Breast epithelium (tissue), 3 donors: ENCODE measurements around the gene EP400.
A peak's percentile ranks its signal among the peaks of the same experiment; 100 is the strongest.

Experiments
- POLR2A ChIP-seq: fragments of 450-650 bp; IDR thresholded peaks from one replicate; pipeline ENCODE4 v1.6.1; 2016; ENCODE audit warnings: antibody characterized with exemption, mild to moderate bottlenecking, moderate library complexity
- POLR2AphosphoS5 ChIP-seq, 3 donors: sonication (generic); formaldehyde crosslinking; IDR thresholded peaks; one replicate each; pipeline ENCODE4 v1.6.1; 2017; ENCODE audit warnings: antibody characterized with exemption in 3 of 3
- TF ChIP-seq, protein P1 (sequence below), 3 donors: fragments of 450-650 bp; IDR thresholded peaks; one replicate each; pipeline ENCODE4 v1.5.1; 2016 to 2017; ENCODE audit warnings: antibody characterized with exemption in 3 of 3, mild to moderate bottlenecking in 3 of 3, moderate library complexity in 3 of 3

DNA sequence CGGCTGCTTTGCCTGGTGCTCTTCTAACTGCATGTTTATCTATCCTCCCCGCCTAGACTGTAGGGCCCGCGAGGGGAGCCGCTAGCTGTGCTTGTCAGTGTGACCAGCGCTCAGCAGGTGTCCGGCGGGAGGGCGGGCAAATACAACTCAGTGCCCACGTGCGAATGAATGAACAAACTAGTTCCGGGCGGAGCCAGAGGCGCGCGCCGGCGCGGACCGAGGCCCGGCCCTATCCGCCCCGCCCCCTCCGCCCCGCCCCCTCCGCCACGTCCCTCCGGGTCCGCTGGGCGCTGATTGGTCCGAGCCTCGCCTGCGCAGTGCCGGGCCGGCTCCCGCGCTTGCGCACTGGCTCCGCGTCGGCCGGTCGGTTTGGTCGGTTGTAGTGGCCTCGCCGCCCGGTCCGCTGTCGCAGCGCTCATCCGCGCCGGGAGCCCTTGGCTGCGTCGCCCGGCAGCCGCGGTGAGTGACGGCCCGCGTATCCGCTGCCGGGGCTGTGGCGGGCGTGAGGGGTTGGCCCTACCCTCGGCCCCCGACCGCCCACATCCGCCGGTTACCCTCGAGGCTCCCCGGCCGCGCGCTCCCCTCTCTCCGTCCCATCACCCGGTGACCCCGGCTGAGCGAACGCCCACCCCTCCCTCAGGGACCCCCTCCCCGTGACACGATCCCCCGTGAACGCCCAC lies 134.3 kb downstream of the EP400 start:
- TF ChIP-seq POLR2AphosphoS5 (IDR thresholded peaks at IDR 0.05) (peak in 2 of 3 donors; percentile 65 to 82), POLR2A (peak; percentile 27)
- TF ChIP-seq, protein P1, sequence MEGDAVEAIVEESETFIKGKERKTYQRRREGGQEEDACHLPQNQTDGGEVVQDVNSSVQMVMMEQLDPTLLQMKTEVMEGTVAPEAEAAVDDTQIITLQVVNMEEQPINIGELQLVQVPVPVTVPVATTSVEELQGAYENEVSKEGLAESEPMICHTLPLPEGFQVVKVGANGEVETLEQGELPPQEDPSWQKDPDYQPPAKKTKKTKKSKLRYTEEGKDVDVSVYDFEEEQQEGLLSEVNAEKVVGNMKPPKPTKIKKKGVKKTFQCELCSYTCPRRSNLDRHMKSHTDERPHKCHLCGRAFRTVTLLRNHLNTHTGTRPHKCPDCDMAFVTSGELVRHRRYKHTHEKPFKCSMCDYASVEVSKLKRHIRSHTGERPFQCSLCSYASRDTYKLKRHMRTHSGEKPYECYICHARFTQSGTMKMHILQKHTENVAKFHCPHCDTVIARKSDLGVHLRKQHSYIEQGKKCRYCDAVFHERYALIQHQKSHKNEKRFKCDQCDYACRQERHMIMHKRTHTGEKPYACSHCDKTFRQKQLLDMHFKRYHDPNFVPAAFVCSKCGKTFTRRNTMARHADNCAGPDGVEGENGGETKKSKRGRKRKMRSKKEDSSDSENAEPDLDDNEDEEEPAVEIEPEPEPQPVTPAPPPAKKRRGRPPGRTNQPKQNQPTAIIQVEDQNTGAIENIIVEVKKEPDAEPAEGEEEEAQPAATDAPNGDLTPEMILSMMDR (IDR thresholded peaks at IDR 0.05) = no peak
